Vagina (tissue), 2 donors: ENCODE results near the gene CPSF4. TPM values are rescaled to one million over a fixed set of nuclear protein-coding genes. Genes with fewer than 3 reads are reported as not detected.

Experiments used
- DNase-seq, 2 donors: peaks; one replicate each; pipeline ENCODE4 v3.0.0-alpha.2; 2017; ENCODE audit errors: extremely low spot score in 2 of 2
- H3K27ac ChIP-seq: fragments of 200-600 bp; sonication (generic); one replicate; pipeline ENCODE4 v1.5.1; 2019
- H3K27me3 ChIP-seq: fragments of 200-600 bp; sonication (generic); one replicate; pipeline ENCODE4 v1.5.1; 2019
- H3K36me3 ChIP-seq, 2 donors: fragments of 200-600 bp; sonication (generic); one replicate each; pipeline ENCODE4 v1.5.1; 2017 to 2019
- H3K4me1 ChIP-seq: fragments of 200-600 bp; sonication (generic); one replicate; pipeline ENCODE4 v1.5.1; 2019
- H3K4me3 ChIP-seq, 2 donors: fragments of 200-600 bp; sonication (generic); 1 replicate in 1 of 2; 2 replicates in 1 of 2; pipeline ENCODE4 v1.5.1; 2016 to 2019
- H3K9me3 ChIP-seq: fragments of 200-600 bp; sonication (generic); one replicate; pipeline ENCODE4 v1.5.1; 2019
- POLR2A ChIP-seq, 2 donors: fragments of 450-650 bp; IDR thresholded peaks; one replicate each; pipeline ENCODE4 v1.6.1; 2017; ENCODE audit warnings: antibody characterized with exemption in 2 of 2, mild to moderate bottlenecking in 2 of 2, moderate library complexity in 2 of 2
- POLR2AphosphoS5 ChIP-seq, 2 donors: sonication (generic); formaldehyde crosslinking; IDR thresholded peaks; one replicate each; pipeline ENCODE4 v1.9.0; 2017; ENCODE audit warnings: antibody characterized with exemption in 2 of 2, mild to moderate bottlenecking in 2 of 2, low read depth in 1 of 2; ENCODE audit not compliant: insufficient read depth in 1 of 2
- intact Hi-C: fragments of 100-400 bp; cut with DNase I; formaldehyde crosslinking; loops from one replicate; pipeline ENCODE4 v1.15.1; 2023
- total RNA-seq: library from RNA; depleted of rRNA; stranded (reverse); fragments of >200 nt; gene quantifications from one replicate; pipeline ENCODE4 v1.2.3, GENCODE V29; 2016
- TF ChIP-seq, protein P1 (sequence below), 3 experiments: fragments of 450-650 bp in 2 of 3; fragments of 200-600 bp in 1 of 3; sonication (generic) in 1 of 3; IDR thresholded peaks; one replicate each; pipeline ENCODE4 v1.5.1; 2017 to 2019; ENCODE audit warnings: antibody characterized with exemption in 3 of 3, mild to moderate bottlenecking in 2 of 3, moderate library complexity in 2 of 3

Gene CPSF4
- total RNA-seq, 1 donor from 2014 or later, result 23.8 TPM

- DNase-seq, result no peak
- no peaks in the 10 kb centered on the region for H3K9me3 ChIP-seq
- H3K27ac ChIP-seq, result no peak overlapping the region
- TF ChIP-seq, protein P1, sequence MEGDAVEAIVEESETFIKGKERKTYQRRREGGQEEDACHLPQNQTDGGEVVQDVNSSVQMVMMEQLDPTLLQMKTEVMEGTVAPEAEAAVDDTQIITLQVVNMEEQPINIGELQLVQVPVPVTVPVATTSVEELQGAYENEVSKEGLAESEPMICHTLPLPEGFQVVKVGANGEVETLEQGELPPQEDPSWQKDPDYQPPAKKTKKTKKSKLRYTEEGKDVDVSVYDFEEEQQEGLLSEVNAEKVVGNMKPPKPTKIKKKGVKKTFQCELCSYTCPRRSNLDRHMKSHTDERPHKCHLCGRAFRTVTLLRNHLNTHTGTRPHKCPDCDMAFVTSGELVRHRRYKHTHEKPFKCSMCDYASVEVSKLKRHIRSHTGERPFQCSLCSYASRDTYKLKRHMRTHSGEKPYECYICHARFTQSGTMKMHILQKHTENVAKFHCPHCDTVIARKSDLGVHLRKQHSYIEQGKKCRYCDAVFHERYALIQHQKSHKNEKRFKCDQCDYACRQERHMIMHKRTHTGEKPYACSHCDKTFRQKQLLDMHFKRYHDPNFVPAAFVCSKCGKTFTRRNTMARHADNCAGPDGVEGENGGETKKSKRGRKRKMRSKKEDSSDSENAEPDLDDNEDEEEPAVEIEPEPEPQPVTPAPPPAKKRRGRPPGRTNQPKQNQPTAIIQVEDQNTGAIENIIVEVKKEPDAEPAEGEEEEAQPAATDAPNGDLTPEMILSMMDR (IDR thresholded peaks at IDR 0.05), result no peak
- TF ChIP-seq POLR2AphosphoS5 (IDR thresholded peaks at IDR 0.05; ENCODE audit: insufficient read depth in 1 of 2, low read depth in 1 of 2) (no peak), POLR2A (IDR thresholded peaks at IDR 0.05) (no peak)
- intact Hi-C loops, result no loop called here
- H3K4me3 ChIP-seq, result no peak overlapping the region
- H3K36me3 ChIP-seq, result peaks cover 0 to 70% of the 10 kb centered on the region in 2 donors
- H3K27me3 ChIP-seq, result no peaks in the 10 kb centered on the region
- H3K4me1 ChIP-seq, result no peaks in the 10 kb centered on the region
Observed at GRCh38 chr7:99422186-99422585, 16.6 kb upstream of the CPSF4 start.

DNA sequence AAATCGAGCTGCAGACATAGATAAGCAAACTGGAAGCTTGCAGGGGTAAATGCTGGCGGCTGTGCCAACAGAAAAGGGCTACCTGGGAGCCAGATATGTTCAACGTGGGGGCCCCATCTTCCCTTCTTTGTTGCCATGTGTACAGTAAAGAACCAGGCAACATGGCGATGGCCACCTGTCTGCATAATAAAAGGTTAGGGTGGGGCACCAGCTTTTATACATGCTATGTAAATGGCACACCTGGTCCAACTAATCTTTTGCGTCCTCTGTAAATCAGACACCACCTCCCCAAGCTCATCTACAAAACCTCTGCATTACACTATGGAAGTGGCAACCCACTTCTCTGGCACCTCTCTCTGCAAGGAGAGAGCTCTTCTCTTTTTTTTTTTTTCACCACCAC is 16.1 kb upstream of the CPSF4 start:
- no peaks in the 10 kb centered on the region for H3K27me3 ChIP-seq
- H3K4me3 ChIP-seq, result no peak overlapping the region
- peaks cover 0 to 65% of the 10 kb centered on the region in 2 donors for H3K36me3 ChIP-seq
- intact Hi-C loops, result no loop called here
- no peak for DNase-seq
- H3K27ac ChIP-seq, result no peak overlapping the region
- no peaks in the 10 kb centered on the region for H3K9me3 ChIP-seq
- no peak for TF ChIP-seq POLR2AphosphoS5 (IDR thresholded peaks at IDR 0.05; ENCODE audit: insufficient read depth in 1 of 2, low read depth in 1 of 2)
- TF ChIP-seq POLR2A (IDR thresholded peaks at IDR 0.05), result no peak
- TF ChIP-seq, protein P1 (IDR thresholded peaks at IDR 0.05), result no peak
- H3K4me1 ChIP-seq, result no peaks in the 10 kb centered on the region

DNA sequence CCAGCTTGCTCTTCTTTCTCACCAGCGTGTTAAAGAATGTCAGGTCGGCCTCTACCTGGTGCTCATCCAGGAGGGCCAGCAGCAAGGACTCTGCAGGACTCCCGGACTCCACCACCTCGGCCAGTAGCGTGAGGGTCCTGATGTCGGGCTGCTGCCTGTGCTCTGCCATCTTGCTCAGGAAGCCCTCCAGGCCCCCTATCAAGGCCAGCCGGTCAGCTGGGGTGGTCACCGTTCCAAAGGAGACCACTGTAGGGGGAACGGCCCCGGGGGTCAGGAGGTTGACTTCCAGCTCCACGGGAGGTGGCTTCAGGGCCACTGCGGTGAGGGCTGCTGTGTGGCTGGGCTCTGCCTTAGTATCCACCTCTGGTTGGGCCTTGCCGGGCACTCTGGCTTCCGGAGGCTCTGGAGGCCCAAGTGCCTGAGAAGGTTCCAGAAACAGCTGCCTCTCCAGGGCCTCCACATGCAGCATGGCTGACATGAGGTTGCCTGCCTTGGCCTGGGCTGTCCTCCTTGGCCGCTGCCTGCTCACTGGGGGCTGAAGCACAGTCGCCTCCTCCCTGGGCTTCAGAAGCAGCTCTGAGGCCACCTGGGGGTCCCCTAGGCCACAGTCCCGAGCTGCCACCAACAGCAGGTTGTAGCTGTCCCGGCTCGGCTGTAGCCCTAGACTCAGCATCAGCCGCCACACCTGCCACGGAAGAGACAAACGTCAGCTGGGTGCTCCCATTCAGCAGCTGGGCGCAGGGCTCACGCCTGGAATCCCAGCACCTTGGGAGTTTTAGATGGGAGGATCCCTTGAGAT is 13.6 kb upstream of the CPSF4 start:
- no peak overlapping the region for H3K27ac ChIP-seq
- H3K9me3 ChIP-seq, result no peaks in the 10 kb centered on the region
- DNase-seq, result no peak
- intact Hi-C loops, result no loop called here
- H3K36me3 ChIP-seq, result peaks cover 0 to 61% of the 10 kb centered on the region in 2 donors
- H3K4me1 ChIP-seq, result no peaks in the 10 kb centered on the region
- no peak overlapping the region for H3K4me3 ChIP-seq
- H3K27me3 ChIP-seq, result no peaks in the 10 kb centered on the region
- TF ChIP-seq, protein P1 (IDR thresholded peaks at IDR 0.05), result no peak
- TF ChIP-seq POLR2AphosphoS5 (IDR thresholded peaks at IDR 0.05; ENCODE audit: insufficient read depth in 1 of 2, low read depth in 1 of 2) (no peak), POLR2A (IDR thresholded peaks at IDR 0.05) (no peak)

GRCh38 chr7:99428972-99429566 is 9.7 kb upstream of the CPSF4 start:
- no peaks in the 10 kb centered on the region for H3K4me1 ChIP-seq
- no peak for DNase-seq
- peaks cover 0 to 54% of the 10 kb centered on the region in 2 donors for H3K36me3 ChIP-seq
- intact Hi-C loops, result no loop called here
- H3K27ac ChIP-seq, result no peak overlapping the region
- no peaks in the 10 kb centered on the region for H3K27me3 ChIP-seq
- H3K4me3 ChIP-seq, result no peak overlapping the region
- no peaks in the 10 kb centered on the region for H3K9me3 ChIP-seq
- TF ChIP-seq POLR2A (IDR thresholded peaks at IDR 0.05), result no peak
- no peak for TF ChIP-seq POLR2AphosphoS5 (IDR thresholded peaks at IDR 0.05; ENCODE audit: insufficient read depth in 1 of 2, low read depth in 1 of 2)
- TF ChIP-seq, protein P1 (IDR thresholded peaks at IDR 0.05), result no peak

DNA sequence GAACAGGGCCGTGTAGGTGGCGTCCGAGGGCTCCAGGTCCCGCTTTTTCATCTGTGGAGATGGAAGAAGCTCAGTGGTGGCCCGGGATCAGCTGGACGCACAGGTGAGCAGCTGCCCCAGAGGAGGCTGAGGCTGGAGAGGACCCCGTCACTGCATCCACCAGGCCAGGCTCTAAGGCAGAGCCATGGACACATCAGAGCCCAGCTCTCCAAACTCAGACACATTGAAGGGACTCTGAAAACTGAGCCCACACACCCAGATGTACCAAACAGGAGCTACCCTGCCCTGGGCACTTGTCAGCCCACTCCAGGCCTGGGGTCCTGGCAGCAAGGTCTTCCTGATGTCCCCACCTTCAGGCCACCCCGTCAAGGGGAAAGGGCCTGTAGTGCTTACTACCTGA is 9.0 kb upstream of the CPSF4 start:
- TF ChIP-seq, protein P1 (IDR thresholded peaks at IDR 0.05), result no peak
- TF ChIP-seq POLR2A (IDR thresholded peaks at IDR 0.05) (no peak), POLR2AphosphoS5 (IDR thresholded peaks at IDR 0.05; ENCODE audit: insufficient read depth in 1 of 2, low read depth in 1 of 2) (no peak)
- H3K36me3 ChIP-seq, result peaks cover 0 to 53% of the 10 kb centered on the region in 2 donors
- H3K9me3 ChIP-seq, result no peaks in the 10 kb centered on the region
- no peaks in the 10 kb centered on the region for H3K27me3 ChIP-seq
- no peak overlapping the region for H3K27ac ChIP-seq
- no peak overlapping the region for H3K4me3 ChIP-seq
- no peak for DNase-seq
- intact Hi-C loops, result no loop called here
- H3K4me1 ChIP-seq, result no peaks in the 10 kb centered on the region
